ENCODE data around the gene KIDINS220. TPM values are rescaled to one million over a fixed set of nuclear protein-coding genes. Genes with fewer than 3 reads are reported as not detected.

The KIDINS220 gene
- total and polyA plus RNA-seq, 2 of the 13 experiments (the other 11 are each of a cell fraction or from before 2014, with no cell fraction given): 25.2 to 32.3 TPM

DNA sequence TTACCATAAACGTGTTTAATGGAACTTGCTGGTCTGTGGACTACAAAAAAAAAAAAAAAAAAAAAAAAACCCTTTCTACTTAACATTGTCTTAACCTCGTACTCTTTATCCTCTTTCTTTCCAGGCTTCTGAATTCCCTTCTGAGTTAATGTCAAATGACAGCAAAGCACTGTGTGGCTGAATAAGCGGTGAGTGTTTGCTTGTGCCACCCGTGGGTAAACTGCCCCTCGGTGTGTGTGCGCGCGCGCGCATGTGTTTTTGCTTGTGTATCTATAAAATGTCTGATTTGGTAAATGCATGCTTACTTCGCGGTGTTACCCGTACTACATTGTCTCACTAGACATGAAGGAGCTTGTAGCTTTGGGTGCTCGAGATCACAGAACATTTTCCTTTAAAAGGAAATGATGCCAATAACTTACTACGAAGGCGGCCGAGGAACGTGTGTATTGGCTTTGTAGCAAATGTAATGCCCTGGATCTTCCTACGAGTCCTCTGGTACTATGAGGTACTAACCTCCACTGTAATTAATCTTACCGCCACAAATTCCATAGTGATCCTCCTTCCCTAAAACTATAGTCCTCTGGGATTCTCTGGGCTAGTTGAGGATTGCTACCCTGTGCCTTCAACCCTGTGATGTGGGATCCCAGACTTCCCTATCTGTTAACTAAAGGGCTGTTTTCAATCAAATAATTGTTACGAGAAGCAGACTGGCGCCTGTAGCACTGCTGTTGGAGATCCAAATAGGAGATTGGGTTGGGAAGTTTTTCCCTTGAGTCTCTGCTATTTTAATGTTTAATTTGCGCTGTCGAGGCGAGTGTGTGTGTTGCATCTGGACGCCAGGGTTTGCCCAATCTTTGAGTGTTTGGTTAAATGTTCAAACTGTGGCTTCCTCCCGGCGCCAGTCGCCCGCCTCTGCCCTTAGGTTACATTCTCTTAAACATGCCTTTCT, 154.4 kb downstream of the KIDINS220 start (continued):
- TF ChIP-seq, protein P1, sequence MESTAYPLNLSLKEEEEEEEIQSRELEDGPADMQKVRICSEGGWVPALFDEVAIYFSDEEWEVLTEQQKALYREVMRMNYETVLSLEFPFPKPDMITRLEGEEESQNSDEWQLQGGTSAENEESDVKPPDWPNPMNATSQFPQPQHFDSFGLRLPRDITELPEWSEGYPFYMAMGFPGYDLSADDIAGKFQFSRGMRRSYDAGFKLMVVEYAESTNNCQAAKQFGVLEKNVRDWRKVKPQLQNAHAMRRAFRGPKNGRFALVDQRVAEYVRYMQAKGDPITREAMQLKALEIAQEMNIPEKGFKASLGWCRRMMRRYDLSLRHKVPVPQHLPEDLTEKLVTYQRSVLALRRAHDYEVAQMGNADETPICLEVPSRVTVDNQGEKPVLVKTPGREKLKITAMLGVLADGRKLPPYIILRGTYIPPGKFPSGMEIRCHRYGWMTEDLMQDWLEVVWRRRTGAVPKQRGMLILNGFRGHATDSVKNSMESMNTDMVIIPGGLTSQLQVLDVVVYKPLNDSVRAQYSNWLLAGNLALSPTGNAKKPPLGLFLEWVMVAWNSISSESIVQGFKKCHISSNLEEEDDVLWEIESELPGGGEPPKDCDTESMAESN (CRISPR knock-in tag; conservative IDR thresholded peaks at IDR 0.05): 0 out of 2 replicates have a peak, but pooled peaks have one; percentile 28
- TF ChIP-seq SMC3 (IDR thresholded peaks at IDR 0.05; ENCODE audit: low read length): peak; percentile 14; the same call in 1 of the 2 replicates

DNA sequence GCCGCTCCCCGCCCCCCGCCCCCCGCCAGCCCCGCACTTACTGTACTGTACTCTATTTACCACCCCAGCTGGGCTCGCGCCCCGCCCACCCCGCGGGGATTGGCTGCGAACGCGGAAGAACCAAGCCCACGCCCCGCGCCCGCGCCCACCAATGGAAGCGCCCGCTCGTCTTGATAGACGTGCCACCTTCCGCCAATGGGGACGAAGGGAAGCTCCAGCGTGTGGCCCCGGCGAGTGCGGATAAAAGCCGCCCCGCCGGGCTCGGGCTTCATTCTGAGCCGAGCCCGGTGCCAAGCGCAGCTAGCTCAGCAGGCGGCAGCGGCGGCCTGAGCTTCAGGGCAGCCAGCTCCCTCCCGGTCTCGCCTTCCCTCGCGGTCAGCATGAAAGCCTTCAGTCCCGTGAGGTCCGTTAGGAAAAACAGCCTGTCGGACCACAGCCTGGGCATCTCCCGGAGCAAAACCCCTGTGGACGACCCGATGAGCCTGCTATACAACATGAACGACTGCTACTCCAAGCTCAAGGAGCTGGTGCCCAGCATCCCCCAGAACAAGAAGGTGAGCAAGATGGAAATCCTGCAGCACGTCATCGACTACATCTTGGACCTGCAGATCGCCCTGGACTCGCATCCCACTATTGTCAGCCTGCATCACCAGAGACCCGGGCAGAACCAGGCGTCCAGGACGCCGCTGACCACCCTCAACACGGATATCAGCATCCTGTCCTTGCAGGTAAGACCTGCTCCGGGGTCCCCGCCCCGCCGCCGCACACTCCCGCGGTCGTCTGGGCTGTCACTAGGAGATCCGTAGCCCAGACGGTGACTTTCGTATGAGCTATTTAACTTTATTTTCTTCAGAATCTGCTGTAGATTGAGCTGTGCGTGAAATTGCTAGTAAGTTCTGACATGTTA, 155.4 kb downstream of the KIDINS220 start, which contains the start of gene ID2:
Gene ID2, plus strand, starts transcription at position 271 of the 907 bp plus-strand sequence. Its CDS starts 110 bp downstream, at position 381.
- Histone ChIP-seq H2AFZ (ENCODE audit: low read length) (no peak within 1 kb of the TSS), H3K27ac (ENCODE audit: extremely low read length, insufficient read depth, low read length) (peak within 1 kb of the TSS; percentile 100), H3K79me2 (ENCODE audit: insufficient read depth, low read length) (peaks cover 36% of the 10 kb centered on the region), H3K9ac (ENCODE audit: insufficient read depth, low read depth, low read length) (peak within 1 kb of the TSS; percentile 100), H3K4me1 (ENCODE audit: insufficient read depth, low read length) (peaks cover 28% of the 10 kb centered on the region), H3K9me3 (ENCODE audit: low read length) (no peaks in the 10 kb centered on the region), H3K27me3 (ENCODE audit: control insufficient read depth in 1 of 2, insufficient read depth in 2 of 2, low read length in 2 of 2) (peaks cover 0 to 8% of the 10 kb centered on the region in 2 experiments; a peak in 1 of 5 replicates), H3K4me3 (replicated peaks in 1 of 3; ENCODE audit: insufficient read depth in 1 of 3, low read depth in 2 of 3, low read length in 3 of 3) (peak within 1 kb of the TSS; percentile 73 to 100 (median 100)), H3K4me2 (ENCODE audit: low read depth, low read length) (peak within 1 kb of the TSS; percentile 99), H4K20me1 (ENCODE audit: insufficient read depth, low read length) (peaks cover 21% of the 10 kb centered on the region), H3K36me3 (replicated peaks in 1 of 2; ENCODE audit: control insufficient read depth in 1 of 2, insufficient read depth in 2 of 2, low read length in 2 of 2) (no peaks in the 10 kb centered on the region)
- DNase-seq (ENCODE audit: low spot score): peak; percentile 99
- CTCF ChIA-PET (ENCODE audit: low intra/inter-chr PET ratio, low total read pairs): interaction anchor here (1.2 to 1.8 kb wide), 2 partner anchors 55 to 156 kb away, joined by 4 read pairs; no protein-coding TSS in a partner anchor
- intact Hi-C loops (cut with micrococcal nuclease; ENCODE audit: unreplicated experiment): loop anchor here (1.0 to 5.0 kb wide), 7 partner anchors 49 to 1585 kb away; no protein-coding TSS in a partner anchor
- in situ Hi-C loops (cut with HindIII; ENCODE audit: extremely low pct_ligation_motif_present, low pct_unique_long_range_greater_than_20kb): no loop called here
- FAIRE-seq: no peak
- WGBS (ENCODE audit: low lambda C conversion rate): 3% methylated on average over 33 of the region's 70 CpGs
- no TSS peak for BruUV-seq (replicated peaks)
- POLR2A ChIA-PET: interaction anchor here (0.7 to 7.2 kb wide), 54 partner anchors 10 to 1254 kb away, joined by 3 to 354 read pairs (median 7); no protein-coding TSS in a partner anchor
- peak; percentile 44 for ATAC-seq
- TF ChIP-seq ZNF562 (CRISPR knock-in tag; IDR thresholded peaks at IDR 0.05; ENCODE audit: borderline replicate concordance): no peak; the same call in 1 of the 2 replicates
- TF ChIP-seq ZFP90 (CRISPR knock-in tag; IDR thresholded peaks at IDR 0.05; ENCODE audit: borderline replicate concordance): peak; percentile 87; the same call in 1 of the 2 replicates
- TF ChIP-seq GMEB1 (CRISPR knock-in tag; IDR thresholded peaks at IDR 0.05; ENCODE audit: borderline replicate concordance): peak; percentile 68; the same call in 1 of the 2 replicates
- TF ChIP-seq KLF9 (CRISPR knock-in tag; IDR thresholded peaks at IDR 0.05; ENCODE audit: low read depth): peak; percentile 88
- TF ChIP-seq ZNF768 (CRISPR knock-in tag; IDR thresholded peaks at IDR 0.05): peak; percentile 91
- TF ChIP-seq RFXAP (CRISPR knock-in tag; IDR thresholded peaks at IDR 0.05; ENCODE audit: borderline replicate concordance): peak; percentile 94; the same call in 1 of the 2 replicates
- no peak for TF ChIP-seq SRSF9 (IDR thresholded peaks at IDR 0.05; ENCODE audit: borderline replicate concordance, insufficient read depth, low read depth, low read length, poor library complexity, severe bottlenecking)
- peak; percentile 86 for TF ChIP-seq ZNF224 (CRISPR knock-in tag; IDR thresholded peaks at IDR 0.05)
- peak; percentile 68; the same call in 1 of the 2 replicates for TF ChIP-seq TIGD3 (CRISPR knock-in tag; IDR thresholded peaks at IDR 0.05; ENCODE audit: borderline replicate concordance)
- TF ChIP-seq GPN1 (CRISPR knock-in tag; IDR thresholded peaks at IDR 0.05; ENCODE audit: borderline replicate concordance): peak; percentile 79; the same call in 1 of the 2 replicates

Data from HepG2 (cell line).